ENCODE results near the gene DGKI. TPM values are rescaled to one million over a fixed set of nuclear protein-coding genes. Genes with fewer than 3 reads are reported as not detected.

Gene DGKI
- total RNA-seq, 1 experiment from 2014 or later: 0.39 TPM

DNA sequence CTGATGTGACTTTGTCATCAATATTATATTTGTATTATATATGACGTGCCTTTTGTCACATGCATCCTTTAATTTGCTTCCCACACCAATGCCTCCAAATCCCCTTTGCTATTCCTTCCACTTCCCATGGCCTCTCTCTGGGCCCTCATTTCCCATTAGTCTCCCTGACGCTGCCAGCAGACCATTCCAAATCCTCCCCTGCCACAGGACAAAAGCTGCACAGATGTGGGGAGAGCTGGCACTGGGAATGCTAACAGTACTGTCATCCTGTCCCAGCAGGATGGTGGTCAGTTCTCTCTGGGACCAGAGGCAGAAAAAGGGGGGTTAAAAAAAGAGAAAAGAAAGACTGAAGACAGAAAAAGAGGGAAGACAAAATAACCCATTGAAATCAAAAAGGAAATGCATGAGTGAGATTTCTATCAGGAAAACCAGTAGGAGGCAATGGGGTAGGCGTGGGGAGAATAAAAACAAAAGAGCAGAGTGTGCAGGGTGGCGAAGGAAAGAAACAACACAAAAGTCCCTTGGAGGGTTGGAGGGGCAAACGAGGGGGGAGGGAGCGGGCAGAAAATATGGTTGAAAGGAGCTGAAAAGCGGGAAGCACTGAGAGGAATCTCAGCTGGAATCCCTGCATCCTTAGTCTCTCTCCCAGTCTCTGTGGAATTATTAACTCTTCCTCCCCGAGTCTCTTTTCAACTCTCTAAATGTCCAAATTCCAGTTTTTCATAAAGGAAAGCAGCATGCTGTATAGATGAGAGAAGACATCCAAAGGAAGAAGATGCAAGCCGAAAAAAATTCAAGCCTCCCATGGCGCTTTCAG lies 444.0 kb downstream of the DGKI start:
- Histone ChIP-seq H3K27ac (ENCODE audit: low read depth, low read length, poor library complexity, severe bottlenecking) (no peak overlapping the region), H3K9me3 (ENCODE audit: low read depth, low read length, poor library complexity, severe bottlenecking) (no peaks in the 10 kb centered on the region), H3K27me3 (replicated peaks; ENCODE audit: insufficient read depth, low read depth, low read length, poor library complexity) (peaks cover 7% of the 10 kb centered on the region), H3K4me3 (ENCODE audit: low read depth, low read length, poor library complexity, severe bottlenecking) (no peak overlapping the region), H3K4me1 (ENCODE audit: insufficient read depth, low read length, poor library complexity, severe bottlenecking) (peaks cover 4% of the 10 kb centered on the region), H3K36me3 (ENCODE audit: insufficient read depth, low read length, poor library complexity, severe bottlenecking) (no peaks in the 10 kb centered on the region)
- no peak for DNase-seq (ENCODE audit: low spot score)
- ChIA-PET POLR2A (ENCODE audit: low non-redundant PET) (no interaction called here), CTCF (no interaction called here)
- intact Hi-C loops (cut with micrococcal nuclease; ENCODE audit: unreplicated experiment): no loop called here
- BruUV-seq (replicated peaks): no TSS peak
- no peak for TF ChIP-seq EZH2 (IDR thresholded peaks at IDR 0.05; ENCODE audit: borderline replicate concordance, low read depth, low read length, poor library complexity, severe bottlenecking)
- TF ChIP-seq, protein P1, sequence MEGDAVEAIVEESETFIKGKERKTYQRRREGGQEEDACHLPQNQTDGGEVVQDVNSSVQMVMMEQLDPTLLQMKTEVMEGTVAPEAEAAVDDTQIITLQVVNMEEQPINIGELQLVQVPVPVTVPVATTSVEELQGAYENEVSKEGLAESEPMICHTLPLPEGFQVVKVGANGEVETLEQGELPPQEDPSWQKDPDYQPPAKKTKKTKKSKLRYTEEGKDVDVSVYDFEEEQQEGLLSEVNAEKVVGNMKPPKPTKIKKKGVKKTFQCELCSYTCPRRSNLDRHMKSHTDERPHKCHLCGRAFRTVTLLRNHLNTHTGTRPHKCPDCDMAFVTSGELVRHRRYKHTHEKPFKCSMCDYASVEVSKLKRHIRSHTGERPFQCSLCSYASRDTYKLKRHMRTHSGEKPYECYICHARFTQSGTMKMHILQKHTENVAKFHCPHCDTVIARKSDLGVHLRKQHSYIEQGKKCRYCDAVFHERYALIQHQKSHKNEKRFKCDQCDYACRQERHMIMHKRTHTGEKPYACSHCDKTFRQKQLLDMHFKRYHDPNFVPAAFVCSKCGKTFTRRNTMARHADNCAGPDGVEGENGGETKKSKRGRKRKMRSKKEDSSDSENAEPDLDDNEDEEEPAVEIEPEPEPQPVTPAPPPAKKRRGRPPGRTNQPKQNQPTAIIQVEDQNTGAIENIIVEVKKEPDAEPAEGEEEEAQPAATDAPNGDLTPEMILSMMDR (conservative IDR thresholded peaks at IDR 0.05; ENCODE audit: low read depth, low read length): no peak

DNA sequence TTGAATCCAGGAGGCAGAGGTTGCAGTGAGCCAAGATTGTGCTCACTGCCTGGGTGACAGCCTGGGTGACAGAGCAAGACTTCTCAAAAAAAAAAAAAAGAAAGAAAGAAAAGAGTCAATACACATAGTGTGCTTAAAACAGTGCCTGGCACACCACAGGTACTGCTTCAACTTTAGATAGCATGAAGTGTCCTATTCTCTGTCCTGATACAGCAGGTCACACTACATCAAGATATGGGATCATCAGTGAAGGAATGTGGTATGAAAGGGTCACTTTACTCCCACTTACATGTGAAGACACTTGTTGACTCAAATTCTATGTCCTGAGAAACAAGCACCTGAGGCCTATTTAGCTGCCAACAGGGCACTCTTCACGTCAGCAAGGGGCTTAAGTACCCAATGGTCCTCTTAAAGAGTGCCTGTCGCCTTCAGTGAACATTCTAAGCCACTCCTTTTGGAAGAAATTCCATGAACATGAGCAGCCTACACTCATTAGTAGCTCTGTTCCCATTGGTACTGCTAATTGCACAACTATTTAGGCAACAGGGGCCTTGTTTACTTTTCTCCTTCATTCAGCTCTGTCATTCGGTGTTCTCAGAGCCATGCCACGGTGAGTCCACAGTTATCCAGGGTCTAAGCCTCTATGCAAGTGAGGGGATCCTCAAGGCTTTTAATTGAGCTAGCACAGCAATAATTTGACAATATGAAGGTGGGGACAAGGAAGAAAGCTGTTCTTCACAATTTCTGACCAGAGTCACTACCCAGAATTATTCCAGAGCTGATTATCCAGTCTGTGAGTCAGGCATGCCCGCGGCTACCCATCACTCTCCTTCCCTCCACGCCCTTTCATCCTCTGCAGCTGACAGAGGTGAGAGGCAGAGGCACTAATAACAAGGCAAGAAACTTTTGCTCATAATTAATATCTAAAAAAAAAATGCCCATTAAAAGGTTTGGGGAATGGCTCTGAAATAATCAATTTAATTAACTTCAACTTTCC lies 446.6 kb downstream of the DGKI start:
- no peak overlapping the region for H3K4me3 ChIP-seq (ENCODE audit: low read depth, low read length, poor library complexity, severe bottlenecking)
- no TSS peak for BruUV-seq (replicated peaks)
- DNase-seq (ENCODE audit: low spot score): no peak
- intact Hi-C loops (cut with micrococcal nuclease; ENCODE audit: unreplicated experiment): no loop called here
- H3K4me1 ChIP-seq (ENCODE audit: insufficient read depth, low read length, poor library complexity, severe bottlenecking): peaks cover 4% of the 10 kb centered on the region
- no peaks in the 10 kb centered on the region for H3K27me3 ChIP-seq (replicated peaks; ENCODE audit: insufficient read depth, low read depth, low read length, poor library complexity)
- H3K27ac ChIP-seq (ENCODE audit: low read depth, low read length, poor library complexity, severe bottlenecking): no peak overlapping the region
- ChIA-PET POLR2A (ENCODE audit: low non-redundant PET) (no interaction called here), CTCF (no interaction called here)
- no peaks in the 10 kb centered on the region for H3K36me3 ChIP-seq (ENCODE audit: insufficient read depth, low read length, poor library complexity, severe bottlenecking)
- no peaks in the 10 kb centered on the region for H3K9me3 ChIP-seq (ENCODE audit: low read depth, low read length, poor library complexity, severe bottlenecking)
- no peak for TF ChIP-seq EZH2 (IDR thresholded peaks at IDR 0.05; ENCODE audit: borderline replicate concordance, low read depth, low read length, poor library complexity, severe bottlenecking)
- TF ChIP-seq, protein P1 (conservative IDR thresholded peaks at IDR 0.05; ENCODE audit: low read depth, low read length): no peak

DNA sequence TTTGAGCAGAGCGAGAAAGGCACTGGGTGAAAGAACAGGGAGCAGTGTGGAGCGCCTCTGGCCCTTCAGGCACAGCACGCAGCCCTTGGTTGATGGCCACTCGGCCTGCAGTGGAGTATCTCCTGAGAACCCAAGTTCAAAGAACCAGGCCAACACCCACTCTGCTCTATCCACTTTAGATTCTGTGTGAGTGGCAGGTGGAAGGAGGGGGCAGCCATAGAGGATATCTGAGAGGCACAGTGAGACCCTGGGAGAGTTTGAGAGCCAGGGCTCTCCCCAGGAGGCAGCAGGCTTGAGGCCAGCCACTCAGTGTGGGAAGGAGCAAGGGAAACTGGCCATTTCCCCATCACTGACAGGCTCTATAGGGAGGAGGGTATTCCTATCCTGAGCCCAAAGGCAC lies 450.7 kb downstream of the DGKI start:
- POLR2A ChIA-PET (ENCODE audit: low non-redundant PET): no interaction called here
- no peaks in the 10 kb centered on the region for H3K27me3 ChIP-seq (replicated peaks; ENCODE audit: insufficient read depth, low read depth, low read length, poor library complexity)
- no peaks in the 10 kb centered on the region for H3K9me3 ChIP-seq (ENCODE audit: low read depth, low read length, poor library complexity, severe bottlenecking)
- H3K4me3 ChIP-seq (ENCODE audit: low read depth, low read length, poor library complexity, severe bottlenecking): no peak overlapping the region
- no peaks in the 10 kb centered on the region for H3K4me1 ChIP-seq (ENCODE audit: insufficient read depth, low read length, poor library complexity, severe bottlenecking)
- BruUV-seq (replicated peaks): no TSS peak
- H3K36me3 ChIP-seq (ENCODE audit: insufficient read depth, low read length, poor library complexity, severe bottlenecking): no peaks in the 10 kb centered on the region
- H3K27ac ChIP-seq (ENCODE audit: low read depth, low read length, poor library complexity, severe bottlenecking): no peak overlapping the region
- CTCF ChIA-PET: no interaction called here
- intact Hi-C loops (cut with micrococcal nuclease; ENCODE audit: unreplicated experiment): no loop called here
- TF ChIP-seq EZH2 (IDR thresholded peaks at IDR 0.05; ENCODE audit: borderline replicate concordance, low read depth, low read length, poor library complexity, severe bottlenecking): no peak
- TF ChIP-seq, protein P1 (conservative IDR thresholded peaks at IDR 0.05; ENCODE audit: low read depth, low read length): no peak
- DNase-seq (ENCODE audit: low spot score): no peak
